GM19455 (cell line): Measurements from ENCODE around the gene NEK10.

ENCODE experiments used
- ATAC-seq: cut with Tn5 transposase; IDR thresholded peaks from one replicate; pipeline ENCODE4 v1.9.1; 2021; ENCODE audit not compliant: unreplicated experiment

Gene NEK10

GRCh38 chr3:27184261-27184660 is 184.9 kb downstream of the NEK10 start:
- no peak for ATAC-seq

DNA sequence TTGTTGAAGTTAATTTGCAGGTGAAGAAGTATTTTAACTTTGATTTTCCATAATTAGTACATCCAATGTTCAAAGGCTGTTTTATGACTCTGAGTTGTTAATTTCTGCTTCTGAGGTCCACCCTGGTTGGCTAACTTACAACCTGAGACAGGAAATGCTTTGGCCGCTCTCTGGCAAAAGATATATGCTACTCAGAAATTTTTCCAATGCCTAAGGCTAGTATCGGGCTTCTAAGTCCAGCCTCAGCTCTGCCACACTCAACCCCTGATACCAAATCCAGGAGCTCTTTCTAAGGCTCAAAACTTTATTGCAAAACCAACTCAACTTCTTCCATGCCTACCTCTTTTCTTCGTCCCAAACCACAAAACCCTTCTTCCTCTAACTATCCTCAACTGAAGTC is 192.9 kb downstream of the NEK10 start:
- no peak for ATAC-seq

DNA sequence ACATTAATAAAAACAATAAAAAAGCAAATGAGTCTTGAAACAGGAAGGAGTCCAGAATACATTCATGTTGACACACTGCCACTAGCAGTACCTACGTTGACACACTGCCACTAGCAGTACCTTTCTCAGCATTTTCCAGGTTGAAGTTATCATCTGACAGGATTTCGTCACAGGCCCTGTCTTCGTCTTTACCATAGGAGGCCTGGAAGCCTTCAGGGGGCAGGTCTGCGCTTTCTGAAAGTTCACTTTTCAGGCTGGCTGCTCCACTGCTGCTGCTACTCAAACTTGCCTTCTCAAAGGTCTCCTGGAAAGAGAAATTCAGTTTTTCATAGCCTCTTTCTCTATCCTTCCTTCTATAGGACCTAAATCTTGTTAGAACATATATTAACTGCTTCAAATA is 194.7 kb downstream of the NEK10 start:
- no peak for ATAC-seq

DNA sequence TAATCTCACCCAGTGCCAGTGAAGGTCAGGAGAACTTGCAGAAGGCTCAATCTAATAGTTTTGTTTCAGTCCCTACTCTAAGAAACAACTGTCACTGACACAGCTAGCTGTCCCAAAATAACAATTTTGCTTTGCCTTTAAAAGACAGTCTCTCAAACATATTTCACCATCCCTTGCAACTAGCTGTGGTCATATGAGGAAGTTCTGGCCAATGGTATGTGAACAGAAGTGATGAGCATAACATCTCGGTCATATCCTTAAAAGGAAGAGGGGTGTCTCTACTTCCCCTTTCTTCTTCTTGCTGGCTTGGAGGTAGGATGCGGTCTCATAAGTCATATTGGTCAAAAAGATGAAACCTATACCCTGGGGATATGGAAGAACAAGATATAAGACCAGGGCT is 198.1 kb downstream of the NEK10 start:
- ATAC-seq, result peak; percentile 65

- no peak for ATAC-seq
Observed at GRCh38 chr3:27166888-27167287, 202.3 kb downstream of the NEK10 start.

GRCh38 chr3:27165321-27165721 is 203.9 kb downstream of the NEK10 start:
- no peak for ATAC-seq

- no peak for ATAC-seq
Observed at GRCh38 chr3:27160779-27161287, 208.3 kb downstream of the NEK10 start.

GRCh38 chr3:27160146-27160545 is 209.0 kb downstream of the NEK10 start:
- no peak for ATAC-seq

- ATAC-seq, result no peak
Observed at GRCh38 chr3:27147215-27147614, 222.0 kb downstream of the NEK10 start.

- no peak for ATAC-seq
Observed at GRCh38 chr3:27146786-27147185, 222.4 kb downstream of the NEK10 start.

DNA sequence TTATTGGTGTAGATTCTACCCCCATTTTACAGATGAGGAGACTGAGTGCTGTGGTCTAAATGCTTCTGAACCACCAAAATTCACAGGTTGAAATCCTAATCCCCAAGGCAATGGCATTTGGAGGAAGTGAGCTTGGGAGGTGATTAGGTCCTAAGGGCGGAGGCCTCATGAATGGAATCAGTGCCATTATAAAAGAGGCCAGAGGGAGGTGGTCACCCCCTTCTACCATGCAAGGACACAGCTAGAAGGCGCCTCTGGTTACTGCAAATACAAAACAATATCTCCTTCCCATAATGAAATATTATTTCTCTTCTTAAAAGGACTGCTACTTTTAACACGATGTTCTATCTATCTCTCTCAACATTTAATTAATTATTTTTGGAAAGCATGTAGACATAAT is 223.5 kb downstream of the NEK10 start:
- no peak for ATAC-seq

- no peak for ATAC-seq
Observed at GRCh38 chr3:27141668-27142067, 227.5 kb downstream of the NEK10 start.

DNA sequence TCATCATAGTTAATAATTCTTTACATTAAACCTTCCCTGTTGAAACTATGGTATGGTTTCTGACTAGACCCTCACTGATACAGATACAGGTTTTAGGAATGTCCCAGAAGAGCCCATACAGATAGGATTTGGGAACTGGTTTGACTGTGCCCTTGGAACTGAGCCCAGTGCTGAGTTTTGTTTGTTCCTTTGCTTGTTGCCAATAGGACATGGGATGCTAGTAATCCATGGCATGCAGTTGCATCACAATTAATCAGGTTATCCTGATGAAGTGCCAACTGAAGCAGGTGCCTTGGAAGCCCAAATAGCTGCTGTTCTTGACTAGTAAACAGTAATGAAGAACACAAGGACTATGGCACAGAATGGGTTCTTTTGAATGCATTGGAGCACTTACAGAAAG is 230.6 kb downstream of the NEK10 start:
- ATAC-seq, result no peak

DNA sequence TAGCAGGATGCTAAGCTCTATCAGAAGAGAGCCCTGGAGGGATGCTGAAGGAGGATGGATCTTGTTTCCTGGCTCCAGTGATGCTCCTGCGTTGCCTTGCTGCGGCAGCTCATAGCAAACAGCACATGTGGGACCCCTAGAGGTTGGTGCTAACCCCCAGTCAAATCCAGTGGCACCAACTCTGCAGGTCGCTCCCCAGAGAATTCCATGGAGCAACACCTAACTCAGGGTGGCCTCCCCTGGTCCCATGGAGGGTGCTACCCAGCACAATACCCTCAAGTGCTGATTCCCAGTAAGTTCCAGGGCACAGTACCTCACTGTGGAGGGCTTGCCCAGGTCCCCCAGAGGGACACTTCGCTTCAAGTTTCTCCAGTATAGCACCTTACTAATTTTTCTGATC is 231.2 kb downstream of the NEK10 start:
- ATAC-seq, result no peak

DNA sequence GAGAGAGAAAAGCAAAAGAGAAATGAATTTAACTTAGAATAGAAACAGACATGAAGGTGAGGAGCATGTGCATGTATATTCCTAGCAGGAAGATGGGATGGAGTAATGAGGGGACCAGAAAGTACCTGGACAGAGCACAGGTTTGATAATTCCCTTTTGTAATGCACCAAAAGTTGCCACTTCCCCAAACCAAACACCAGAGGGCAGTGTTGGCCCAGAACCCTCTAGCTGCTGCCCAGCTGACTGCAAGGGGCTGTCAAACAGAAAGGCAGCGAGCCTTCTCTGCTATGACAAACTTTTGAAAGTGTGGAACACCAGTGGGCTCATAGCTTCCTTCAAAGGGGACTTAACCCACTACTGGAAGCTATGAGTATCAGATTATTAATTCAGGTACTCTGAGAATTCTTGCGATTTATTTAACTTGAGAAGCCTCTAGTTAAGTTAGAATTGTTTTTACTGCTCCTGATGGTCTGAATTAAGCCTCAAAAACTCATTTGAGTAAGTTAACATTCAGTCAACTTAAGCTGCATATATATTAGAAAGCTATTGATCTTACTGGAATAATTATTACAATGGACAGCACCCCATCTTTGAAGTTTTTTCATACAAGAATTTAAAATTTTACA is 234.9 kb downstream of the NEK10 start:
- ATAC-seq, result peak; percentile 95

DNA sequence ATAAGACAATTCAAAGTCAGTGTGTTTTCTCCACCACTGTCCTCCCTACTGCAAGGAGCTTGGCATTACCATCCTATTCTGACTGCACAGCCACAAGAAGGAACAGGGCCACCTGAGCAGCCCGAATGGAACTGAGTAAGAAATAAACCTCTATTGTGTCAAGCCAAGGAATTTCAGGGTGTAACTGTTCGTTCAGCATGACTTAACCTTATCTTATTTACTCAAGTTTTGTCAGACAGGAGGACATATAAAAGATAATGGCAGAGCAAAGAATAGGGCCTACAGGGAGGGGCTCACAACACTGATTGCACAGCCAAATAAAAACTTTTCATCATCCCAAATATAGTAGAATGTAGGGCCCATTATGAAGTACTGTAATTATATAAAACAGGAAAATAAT is 236.1 kb downstream of the NEK10 start:
- no peak for ATAC-seq

DNA sequence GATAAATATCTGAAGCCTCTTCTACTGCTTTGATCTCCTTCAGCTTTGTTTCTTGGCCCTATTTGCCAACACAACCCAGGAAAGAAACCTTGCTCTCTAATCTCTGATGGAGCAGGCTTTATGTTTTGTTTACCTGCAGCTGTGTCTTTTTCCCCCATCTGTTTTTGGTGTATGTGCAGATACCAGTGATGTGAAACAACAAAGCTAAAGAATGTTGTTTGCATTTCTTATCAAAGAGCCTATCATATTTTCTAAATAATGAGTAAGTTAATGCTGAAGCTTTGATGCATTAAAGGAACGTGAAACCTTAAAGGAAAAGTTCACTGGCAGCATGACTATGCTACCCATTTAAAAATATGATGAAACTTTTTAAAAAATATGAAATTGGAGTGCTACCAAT is 238.4 kb downstream of the NEK10 start:
- no peak for ATAC-seq

GRCh38 chr3:27127879-27128278 is 241.3 kb downstream of the NEK10 start:
- ATAC-seq, result no peak

- no peak for ATAC-seq
Observed at GRCh38 chr3:27127195-27127594, 242.0 kb downstream of the NEK10 start.

GRCh38 chr3:27125821-27126501 is 243.2 kb downstream of the NEK10 start:
- ATAC-seq, result no peak

- ATAC-seq, result no peak
Observed at GRCh38 chr3:27119639-27120038, 249.5 kb downstream of the NEK10 start.

DNA sequence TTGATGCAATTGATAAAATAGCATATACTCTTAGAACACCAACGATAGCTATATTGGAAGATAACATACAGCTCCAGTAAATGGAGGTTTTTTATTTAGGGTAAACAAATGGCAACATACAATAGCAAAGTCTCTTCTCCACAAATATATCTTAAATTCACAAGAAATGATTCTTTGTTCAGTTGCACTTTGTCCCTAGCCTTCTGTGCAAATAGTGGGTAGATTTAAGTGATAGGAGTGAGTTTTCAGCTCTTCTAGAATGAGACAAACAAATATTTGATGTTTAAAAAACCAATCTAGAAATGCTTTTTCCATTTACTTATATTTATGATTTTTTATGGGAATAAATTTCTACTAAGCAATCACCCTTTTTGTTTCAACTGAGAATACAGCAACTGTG is 253.8 kb downstream of the NEK10 start:
- no peak for ATAC-seq

GRCh38 chr3:27114684-27115083 is 254.5 kb downstream of the NEK10 start:
- no peak for ATAC-seq
